Ovary (tissue), 9 donors: ENCODE results near the gene PIK3C2G. TPM values are rescaled to one million over a fixed set of nuclear protein-coding genes. Genes with fewer than 3 reads are reported as not detected.

Experiments used
- DNase-seq, 5 donors: peaks; one replicate each; pipeline ENCODE4 v3.0.0-alpha.2; 2019 to 2020
- H3K27ac ChIP-seq, 2 donors: fragments of 200-600 bp; one replicate each; pipeline versions ENCODE4 v1.5.1 to v1.8.0; 2019 to 2022
- H3K27me3 ChIP-seq: fragments of 200-600 bp; one replicate; pipeline ENCODE4 v1.8.0; 2022
- H3K36me3 ChIP-seq: fragments of 200-600 bp; sonication (generic); one replicate; pipeline ENCODE4 v1.5.1; 2019
- H3K4me1 ChIP-seq: one replicate; pipeline ENCODE4 v1.8.1; 2013; ENCODE audit warnings: mild to moderate bottlenecking, moderate library complexity; ENCODE audit not compliant: insufficient read depth
- H3K4me3 ChIP-seq: fragments of 200-600 bp; sonication (generic); one replicate; pipeline ENCODE4 v1.5.1; 2017
- H3K9me3 ChIP-seq, 2 donors: fragments of 200-600 bp in 1 of 2; sonication (generic) in 1 of 2; one replicate each; pipeline versions ENCODE4 v1.5.1 to v1.8.1; 2013 to 2019; ENCODE audit warnings: mild to moderate bottlenecking in 1 of 2, moderate library complexity in 1 of 2
- EP300 ChIP-seq: sonication (generic); formaldehyde crosslinking; IDR thresholded peaks from one replicate; pipeline ENCODE4 v1.6.1; 2017; ENCODE audit warnings: antibody characterized with exemption
- POLR2A ChIP-seq: fragments of 450-650 bp; IDR thresholded peaks from one replicate; pipeline ENCODE4 v1.6.1; 2017; ENCODE audit warnings: antibody characterized with exemption, mild to moderate bottlenecking, moderate library complexity
- WGBS, 3 donors: extraction: QIAGEN DNeasy Blood & Tissue Kit in 1 of 3; methylation state at CpG; one replicate each; pipeline versions ENCODE4 v1.1.5 to v1.1.7; 2013 to 2017; 5-methylcytosine and 5-hydroxymethylcytosine counted together
- intact Hi-C, 4 donors: fragments of 100-400 bp; cut with DNase I; formaldehyde crosslinking; loops; one replicate each; pipeline versions ENCODE4 v1.11.0 to v1.15.1; 2022 to 2023
- polyA plus RNA-seq, 2 donors: library from polyadenylated mRNA; stranded (reverse); fragments of 200-250 nt in 1 of 2; fragments of 350-450 nt in 1 of 2; fragmentation: Illumina TruSeq in 1 of 2; extraction: RNeasy Lipid Tissue Mini Kit (QIAGEN cat#74804) in 1 of 2; gene quantifications; one replicate each; pipeline ENCODE4 v1.2.3, GENCODE V29; 2013 to 2014
- total RNA-seq, 7 donors: library from RNA; depleted of rRNA in 2 of 7; stranded (reverse); fragments of >200 nt in 2 of 7; fragmentation: NEBNext Ultra II Directional in 3 of 7; extraction: Animal tissue kit (Norgen Biotek cat#: 25700) in 3 of 7; gene quantifications; one replicate each; pipeline versions ENCODE4 v1.1.0 to v1.2.4, GENCODE V29; 2016 to 2023
- TF ChIP-seq, protein P1 (sequence below), 3 donors: fragments of 450-650 bp in 2 of 3; fragments of 200-600 bp in 1 of 3; IDR thresholded peaks; one replicate each; pipeline versions ENCODE4 v1.5.1 to v1.8.0; 2016 to 2022; ENCODE audit warnings: antibody characterized with exemption in 3 of 3, mild to moderate bottlenecking in 1 of 3
- donor health status: DM: no; HTN: no; CAD: no; lungs with moderate emphysema.
- donor health status: DM: no; HTN: no; CAD: no.
- donor health status: Bipolar disorder and iron deficiency.
- donor health status: DM: yes; HTN: yes; CAD: no.
- donor health status: DM: no; HTN: no; CAD: no.
- donor health status: DM: yes; HTN: yes; CAD: no.

PIK3C2G gene
- total and polyA plus RNA-seq, 9 donors: 0.02 to 1.6 (median 0.07) TPM; not detected in 4

DNA sequence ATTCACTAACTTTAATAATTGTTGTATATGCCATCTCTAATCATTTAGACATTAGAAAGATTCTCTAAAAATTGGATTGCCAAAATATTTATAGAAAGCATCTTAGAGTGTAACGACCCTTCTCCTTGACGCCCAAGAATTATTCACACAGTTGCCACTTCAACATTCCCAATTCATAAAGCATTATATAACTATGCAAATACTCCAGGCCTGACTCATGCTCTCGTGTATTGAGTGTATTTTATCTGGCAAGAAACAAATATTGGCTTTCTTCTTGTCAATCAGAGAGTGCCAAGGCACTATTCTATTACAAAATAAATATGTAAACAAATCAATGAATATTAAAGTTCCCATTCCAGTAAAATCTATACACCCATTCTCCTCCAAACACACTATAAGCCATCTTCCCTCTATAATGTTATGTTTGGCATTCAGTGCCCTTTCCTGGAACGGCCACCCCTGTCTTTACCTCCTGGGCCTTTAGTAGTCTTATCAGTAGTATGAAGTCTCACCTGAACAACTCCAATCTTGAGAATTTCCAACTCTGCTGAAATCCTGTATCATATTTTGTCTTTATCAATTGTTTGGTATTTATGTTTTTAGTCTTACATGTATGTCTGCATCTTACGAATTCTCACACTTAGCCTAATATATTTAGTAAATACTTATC is 182.6 kb downstream of the PIK3C2G start:
- Histone ChIP-seq H3K4me1 (no peaks in the 10 kb centered on the region), H3K9me3 (no peaks in the 10 kb centered on the region), H3K4me3 (no peak overlapping the region), H3K27ac (no peak overlapping the region), H3K36me3 (no peaks in the 10 kb centered on the region), H3K27me3 (no peaks in the 10 kb centered on the region)
- DNase-seq: no peak
- 76 to 84% (median 82%) methylated on average over 5 of the region's 5 CpGs for WGBS, 3 donors
- TF ChIP-seq, protein P1, sequence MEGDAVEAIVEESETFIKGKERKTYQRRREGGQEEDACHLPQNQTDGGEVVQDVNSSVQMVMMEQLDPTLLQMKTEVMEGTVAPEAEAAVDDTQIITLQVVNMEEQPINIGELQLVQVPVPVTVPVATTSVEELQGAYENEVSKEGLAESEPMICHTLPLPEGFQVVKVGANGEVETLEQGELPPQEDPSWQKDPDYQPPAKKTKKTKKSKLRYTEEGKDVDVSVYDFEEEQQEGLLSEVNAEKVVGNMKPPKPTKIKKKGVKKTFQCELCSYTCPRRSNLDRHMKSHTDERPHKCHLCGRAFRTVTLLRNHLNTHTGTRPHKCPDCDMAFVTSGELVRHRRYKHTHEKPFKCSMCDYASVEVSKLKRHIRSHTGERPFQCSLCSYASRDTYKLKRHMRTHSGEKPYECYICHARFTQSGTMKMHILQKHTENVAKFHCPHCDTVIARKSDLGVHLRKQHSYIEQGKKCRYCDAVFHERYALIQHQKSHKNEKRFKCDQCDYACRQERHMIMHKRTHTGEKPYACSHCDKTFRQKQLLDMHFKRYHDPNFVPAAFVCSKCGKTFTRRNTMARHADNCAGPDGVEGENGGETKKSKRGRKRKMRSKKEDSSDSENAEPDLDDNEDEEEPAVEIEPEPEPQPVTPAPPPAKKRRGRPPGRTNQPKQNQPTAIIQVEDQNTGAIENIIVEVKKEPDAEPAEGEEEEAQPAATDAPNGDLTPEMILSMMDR (IDR thresholded peaks at IDR 0.05): no peak
- TF ChIP-seq EP300 (no peak), POLR2A (no peak)
- intact Hi-C loops: no loop called here

DNA sequence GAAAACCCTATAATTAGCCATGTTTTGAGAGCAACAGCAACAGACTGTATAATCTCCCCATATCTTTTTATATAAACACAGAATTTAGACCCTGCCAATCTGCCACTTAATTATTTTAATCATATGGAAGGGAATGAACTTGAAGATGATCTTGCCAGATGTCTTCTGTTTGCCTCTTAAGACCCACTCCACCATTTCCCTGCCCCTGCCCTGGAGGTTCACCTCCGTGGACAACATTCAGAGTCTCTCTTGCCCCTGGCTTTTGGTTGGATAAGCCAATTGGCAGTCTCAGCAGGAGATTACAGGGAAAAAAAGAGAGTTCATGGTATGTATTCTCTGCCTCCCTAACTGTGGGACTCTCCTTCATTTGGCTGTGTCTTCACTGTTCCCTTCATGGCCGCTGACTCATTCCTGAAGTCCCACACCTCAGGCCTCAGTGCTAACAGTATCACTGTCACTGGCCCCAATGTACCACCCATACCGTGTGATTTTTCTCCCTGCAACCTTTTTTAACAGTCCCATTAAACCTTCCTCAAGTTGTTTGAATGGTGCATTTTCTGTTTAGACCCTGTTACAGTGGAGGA is 184.8 kb downstream of the PIK3C2G start:
- DNase-seq: no peak
- 77 to 83% (median 82%) methylated on average over 3 of the region's 3 CpGs for WGBS, 3 donors

DNA sequence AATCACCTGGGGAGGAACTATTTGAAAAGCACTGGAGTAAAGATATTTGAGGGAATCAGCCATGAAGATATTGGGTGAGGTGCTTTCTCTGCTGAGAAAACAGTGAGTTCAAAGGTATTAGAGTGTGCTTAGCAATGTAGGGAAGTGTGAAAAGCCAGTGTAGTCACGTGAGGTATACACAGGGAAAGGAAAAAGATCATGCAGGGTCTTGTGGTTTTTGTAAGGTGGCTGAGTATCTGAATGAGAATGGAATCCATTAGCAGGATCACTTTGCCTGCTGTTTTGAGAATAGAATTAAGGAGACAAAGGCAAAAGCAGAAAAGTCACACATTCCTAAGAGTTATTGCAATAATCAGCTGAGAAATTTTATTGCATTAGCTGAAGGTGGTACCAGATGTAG is 193.0 kb downstream of the PIK3C2G start:
- no peaks in the 10 kb centered on the region for H3K4me1 ChIP-seq
- no peaks in the 10 kb centered on the region for H3K36me3 ChIP-seq
- H3K9me3 ChIP-seq: no peaks in the 10 kb centered on the region
- TF ChIP-seq EP300 (no peak), POLR2A (no peak)
- TF ChIP-seq, protein P1 (IDR thresholded peaks at IDR 0.05): no peak
- DNase-seq: no peak
- no peak overlapping the region for H3K27ac ChIP-seq
- H3K4me3 ChIP-seq: no peak overlapping the region
- intact Hi-C loops: no loop called here
- WGBS, 3 donors: 76 to 92% (median 88%) methylated on average over 1 of the region's 1 CpG
- no peaks in the 10 kb centered on the region for H3K27me3 ChIP-seq

More for the DNA sequence above, 184.8 kb downstream of the PIK3C2G start:
- H3K4me1 ChIP-seq: no peaks in the 10 kb centered on the region
- H3K27me3 ChIP-seq: no peaks in the 10 kb centered on the region
- no peaks in the 10 kb centered on the region for H3K36me3 ChIP-seq
- intact Hi-C loops: no loop called here
- TF ChIP-seq EP300 (no peak), POLR2A (no peak)
- TF ChIP-seq, protein P1 (IDR thresholded peaks at IDR 0.05): no peak
- H3K4me3 ChIP-seq: no peak overlapping the region
- H3K27ac ChIP-seq: no peak overlapping the region
- H3K9me3 ChIP-seq: no peaks in the 10 kb centered on the region

DNA sequence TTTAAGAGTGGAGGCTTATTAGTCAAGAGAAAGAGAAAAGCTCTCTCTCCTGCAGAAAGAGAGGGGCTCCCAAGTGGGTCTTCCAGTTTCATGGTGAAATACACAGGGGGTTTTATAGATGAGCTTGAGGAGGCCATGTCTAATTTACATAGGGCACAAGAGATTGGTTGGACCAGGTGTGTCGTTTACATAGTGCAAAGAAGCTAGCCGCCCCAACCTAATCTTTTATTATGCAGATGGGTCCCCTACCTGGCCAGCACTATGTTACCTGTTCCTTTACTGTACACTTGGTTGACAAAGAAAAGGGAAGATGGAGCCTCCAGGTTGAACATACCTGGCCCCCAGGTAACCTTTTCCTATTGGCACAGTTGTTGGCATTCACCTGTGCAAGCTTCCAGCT is 195.0 kb downstream of the PIK3C2G start:
- intact Hi-C loops: no loop called here

More for the DNA sequence above, 195.0 kb downstream of the PIK3C2G start:
- H3K4me3 ChIP-seq: no peak overlapping the region
- H3K27me3 ChIP-seq: no peaks in the 10 kb centered on the region
- H3K4me1 ChIP-seq: no peaks in the 10 kb centered on the region
- TF ChIP-seq EP300: no peak
- TF ChIP-seq, protein P1 (IDR thresholded peaks at IDR 0.05): no peak
- no peak for TF ChIP-seq POLR2A
- 94 to 96% (median 95%) methylated on average over 2 of the region's 2 CpGs for WGBS, 3 donors
- no peak for DNase-seq
- H3K36me3 ChIP-seq: no peaks in the 10 kb centered on the region
- no peak overlapping the region for H3K27ac ChIP-seq
- no peaks in the 10 kb centered on the region for H3K9me3 ChIP-seq
